ENCODE results near the gene DHRS3.
"Not testable (repeated sequence)": the region's sequence is repeated elsewhere in the genome, so short reads cannot be mapped to it uniquely, and the experiment has no call there.

DHRS3 gene

GRCh38 chr1:12539320-12539704 lies 78.7 kb downstream of the DHRS3 start:
- DNase-seq (ENCODE audit: low read depth): no peak

GRCh38 chr1:12538536-12538935 lies 79.5 kb downstream of the DHRS3 start:
- not testable (repeated sequence) for DNase-seq (ENCODE audit: low read depth)

- no peak for DNase-seq (ENCODE audit: low read depth)
Observed at GRCh38 chr1:12537906-12538461, 80.0 kb downstream of the DHRS3 start.

DNA sequence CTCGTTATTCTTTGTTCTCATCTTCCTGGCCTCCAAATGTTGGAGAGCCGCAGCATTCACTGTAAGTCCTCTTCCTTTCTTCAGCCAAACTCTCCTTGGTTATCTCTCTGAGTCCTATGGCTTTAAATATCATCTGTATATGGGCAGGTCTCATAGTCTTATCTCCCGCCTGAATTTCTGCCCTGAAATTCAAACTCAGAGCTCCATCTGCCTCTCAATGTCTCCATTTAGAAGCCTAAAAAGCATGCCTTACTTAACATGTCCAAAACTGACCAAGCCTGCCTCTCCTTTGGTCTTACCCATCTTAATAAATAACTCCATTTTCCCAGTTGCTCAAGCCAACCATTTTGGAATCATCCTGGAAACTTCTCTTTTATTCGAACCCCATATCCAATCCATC lies 80.7 kb downstream of the DHRS3 start:
- no peak for DNase-seq (ENCODE audit: low read depth)

DNA sequence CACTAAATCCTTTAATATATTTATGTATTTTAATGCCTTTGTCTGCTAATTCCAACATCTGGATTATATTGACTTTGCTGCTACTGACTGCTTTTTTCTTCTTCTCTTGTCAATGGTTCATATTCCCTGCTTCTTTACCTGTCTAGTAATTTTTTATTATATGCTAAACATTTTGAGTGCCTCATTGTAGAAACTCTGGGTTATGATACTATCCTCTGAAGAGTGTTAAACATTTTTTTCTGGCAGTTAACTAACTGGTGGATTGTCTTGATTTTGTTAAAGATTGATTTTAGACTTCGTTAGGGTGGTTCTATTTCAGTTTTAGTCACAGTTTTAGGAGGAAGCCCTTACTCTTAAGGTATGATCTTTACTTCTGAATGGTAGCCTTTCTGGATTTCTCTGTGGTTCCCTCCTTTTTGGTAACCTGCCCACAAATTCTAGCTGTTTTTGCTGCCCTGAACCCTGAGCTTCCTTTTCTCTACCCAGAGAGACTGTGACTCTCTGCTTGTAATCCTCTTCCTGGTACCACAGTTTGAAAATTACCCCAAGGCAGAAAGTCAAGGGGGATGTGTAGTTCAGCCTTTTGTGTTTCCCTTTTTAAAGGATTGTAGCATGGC lies 81.9 kb downstream of the DHRS3 start:
- no peak for DNase-seq (ENCODE audit: low read depth)

DNA sequence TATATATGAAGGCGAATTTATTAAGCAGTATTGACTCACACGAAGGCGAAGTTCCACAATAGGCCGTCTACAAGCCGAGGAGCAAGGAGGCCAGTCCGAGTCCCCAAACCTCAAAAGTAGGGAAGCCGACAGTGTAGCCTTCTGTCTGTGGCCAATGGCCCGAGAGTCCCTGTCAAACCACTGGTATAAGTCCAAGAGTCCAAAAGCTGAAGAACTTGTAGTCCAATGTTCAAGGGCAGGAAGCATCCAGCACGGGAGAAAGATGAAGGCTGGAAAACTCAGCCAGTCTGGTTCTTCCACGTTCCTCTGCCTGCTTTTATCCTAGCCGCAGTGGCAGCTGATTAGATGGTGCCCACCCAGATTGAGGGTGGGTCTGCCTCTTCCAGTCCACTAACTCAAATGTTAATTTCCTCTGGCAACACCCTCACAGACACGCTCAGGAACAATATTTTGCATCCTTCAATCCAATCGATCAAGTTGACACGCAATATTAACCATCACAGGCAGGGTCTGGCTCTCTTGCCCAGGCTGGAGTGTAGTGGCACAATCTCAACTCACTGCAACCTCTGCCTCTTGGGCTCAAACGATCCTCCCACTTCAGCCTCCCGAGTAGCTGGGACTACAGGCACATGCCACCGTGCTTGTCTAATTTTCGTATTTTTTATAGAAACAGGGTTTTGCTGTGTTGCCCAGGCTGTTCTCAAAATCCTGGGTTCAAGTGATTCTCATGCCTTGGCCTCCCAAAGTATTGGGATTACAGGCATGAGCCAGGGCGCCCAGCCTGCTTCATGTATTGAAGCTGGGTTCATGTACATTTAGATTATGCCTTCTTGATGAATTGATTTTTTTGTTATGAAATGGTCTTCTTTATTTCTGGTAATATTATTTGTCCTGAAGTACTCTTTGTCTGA lies 85.3 kb downstream of the DHRS3 start:
- no peak for DNase-seq (ENCODE audit: low read depth)

DNA sequence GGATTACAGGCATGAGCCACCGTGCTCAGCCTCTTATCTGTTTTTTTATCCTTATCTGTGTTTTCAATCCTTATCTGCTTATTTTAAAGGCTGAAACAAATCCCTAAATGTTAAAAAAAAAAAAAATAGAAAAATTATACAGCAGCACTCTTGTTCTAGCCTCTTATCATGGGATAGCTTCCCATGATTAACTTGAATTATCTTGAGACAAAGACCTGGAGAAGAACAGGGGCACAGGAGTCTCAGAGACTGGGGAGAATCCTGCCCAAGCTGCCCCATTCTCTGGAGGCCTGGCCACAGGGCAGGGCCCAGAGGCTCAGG lies 86.9 kb downstream of the DHRS3 start:
- no peak for DNase-seq (ENCODE audit: low read depth)

- DNase-seq (ENCODE audit: low read depth): no peak
Observed at GRCh38 chr1:12530462-12531178, 87.4 kb downstream of the DHRS3 start.

DNA sequence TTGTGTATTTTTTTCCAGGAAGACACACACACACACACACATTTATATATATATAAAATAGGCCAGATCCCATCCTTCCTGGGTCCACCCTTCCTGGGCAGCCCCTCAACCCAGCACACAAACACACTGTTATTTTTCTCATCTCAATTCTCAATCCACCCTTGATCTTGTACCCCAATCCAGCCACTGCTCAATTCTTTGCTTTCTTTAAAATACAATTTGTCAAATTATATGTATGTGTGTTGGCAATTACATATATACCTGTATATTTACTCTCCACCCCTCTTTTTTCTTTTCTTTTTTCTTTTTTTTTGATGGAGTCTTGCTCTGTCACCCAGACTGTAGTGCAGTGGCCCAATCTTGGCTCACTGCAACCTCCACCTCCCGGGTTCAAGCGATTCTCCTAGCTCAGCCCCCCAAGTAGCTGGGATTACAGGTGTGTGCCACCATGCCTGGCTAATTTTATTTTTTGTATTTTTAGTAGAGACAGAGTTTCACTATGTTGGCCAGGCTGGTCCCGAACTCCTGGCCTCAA lies 88.3 kb downstream of the DHRS3 start:
- no peak for DNase-seq (ENCODE audit: low read depth)

GRCh38 chr1:12528021-12528852 lies 89.8 kb downstream of the DHRS3 start:
- DNase-seq (ENCODE audit: low read depth): peak; percentile 67

GRCh38 chr1:12527564-12527963 lies 90.4 kb downstream of the DHRS3 start:
- DNase-seq (ENCODE audit: low read depth): no peak

- no peak for DNase-seq (ENCODE audit: low read depth)
Observed at GRCh38 chr1:12525311-12526181, 92.5 kb downstream of the DHRS3 start.

DNA sequence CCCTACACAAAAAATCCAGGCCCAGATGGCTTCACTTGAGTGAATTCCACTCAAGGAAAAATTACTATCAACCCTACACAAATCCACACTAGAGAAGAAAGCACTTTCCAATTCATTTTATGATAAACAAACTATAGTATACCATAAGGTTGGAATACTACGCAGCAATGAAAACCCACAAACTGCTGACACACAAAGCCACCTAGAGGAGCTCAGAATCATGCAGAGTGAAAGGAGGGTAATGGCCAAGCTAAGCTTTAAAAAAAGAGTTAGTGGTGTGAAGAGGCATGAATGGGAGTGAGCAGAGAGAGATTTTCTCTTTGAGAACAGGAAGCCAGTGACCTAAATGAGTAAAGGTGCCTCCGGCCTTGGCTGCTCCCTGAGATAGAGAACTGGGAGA lies 93.7 kb downstream of the DHRS3 start:
- no peak for DNase-seq (ENCODE audit: low read depth)

GRCh38 chr1:12522780-12523179 lies 95.2 kb downstream of the DHRS3 start:
- DNase-seq (ENCODE audit: low read depth): not testable (repeated sequence)

DNA sequence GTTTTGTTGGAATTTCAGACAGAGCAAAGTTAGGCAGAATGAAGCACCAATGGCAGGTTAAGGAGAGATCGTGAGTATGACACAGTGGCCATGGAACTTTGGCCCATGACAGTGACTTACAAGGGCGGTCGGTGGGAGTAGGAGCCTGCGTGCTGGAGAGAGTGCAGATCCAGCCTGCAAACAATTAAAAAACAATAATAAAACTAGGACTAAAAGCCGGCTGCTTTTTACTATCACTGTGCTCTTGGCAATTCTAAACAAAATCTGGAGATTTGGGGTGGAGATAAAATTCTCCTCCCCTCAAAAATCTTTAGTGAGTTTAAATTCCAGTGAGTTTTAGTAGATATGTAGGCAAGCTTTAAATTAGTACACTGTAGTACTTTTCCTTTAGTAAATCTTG lies 96.9 kb downstream of the DHRS3 start:
- no peak for DNase-seq (ENCODE audit: low read depth)

DNA sequence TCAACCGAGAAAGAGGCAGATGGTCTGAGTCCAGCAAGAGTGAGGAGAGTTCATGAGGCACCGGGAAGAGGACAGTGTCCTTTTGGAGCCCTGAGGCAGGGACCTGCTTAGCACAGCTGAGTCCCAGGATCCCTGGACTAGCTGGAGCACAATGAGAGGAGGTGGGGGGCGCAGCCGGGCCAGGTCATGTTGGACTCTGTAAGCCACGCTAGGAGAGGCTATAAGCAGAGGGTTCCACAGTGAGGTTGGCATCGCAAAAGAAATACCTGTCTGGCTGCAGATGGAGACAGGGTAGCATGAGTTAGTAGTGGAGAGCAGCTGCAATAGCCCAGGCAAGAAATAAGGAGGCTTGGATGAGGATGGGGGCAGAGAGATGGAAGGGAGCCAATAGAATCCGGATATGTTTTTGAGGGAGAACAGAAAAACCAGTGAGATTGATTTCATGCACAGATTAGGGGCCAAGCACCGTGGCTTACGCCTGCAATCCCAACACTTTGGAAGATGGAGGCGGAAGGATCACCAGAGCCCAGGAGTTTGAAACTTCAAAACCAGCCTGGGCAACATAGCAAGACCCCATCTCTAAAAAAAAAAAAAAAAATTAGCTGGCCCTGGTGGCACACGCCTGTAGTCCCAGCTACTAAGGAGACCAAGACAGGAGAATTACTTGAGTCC lies 98.2 kb downstream of the DHRS3 start:
- DNase-seq (ENCODE audit: low read depth): no peak

DNA sequence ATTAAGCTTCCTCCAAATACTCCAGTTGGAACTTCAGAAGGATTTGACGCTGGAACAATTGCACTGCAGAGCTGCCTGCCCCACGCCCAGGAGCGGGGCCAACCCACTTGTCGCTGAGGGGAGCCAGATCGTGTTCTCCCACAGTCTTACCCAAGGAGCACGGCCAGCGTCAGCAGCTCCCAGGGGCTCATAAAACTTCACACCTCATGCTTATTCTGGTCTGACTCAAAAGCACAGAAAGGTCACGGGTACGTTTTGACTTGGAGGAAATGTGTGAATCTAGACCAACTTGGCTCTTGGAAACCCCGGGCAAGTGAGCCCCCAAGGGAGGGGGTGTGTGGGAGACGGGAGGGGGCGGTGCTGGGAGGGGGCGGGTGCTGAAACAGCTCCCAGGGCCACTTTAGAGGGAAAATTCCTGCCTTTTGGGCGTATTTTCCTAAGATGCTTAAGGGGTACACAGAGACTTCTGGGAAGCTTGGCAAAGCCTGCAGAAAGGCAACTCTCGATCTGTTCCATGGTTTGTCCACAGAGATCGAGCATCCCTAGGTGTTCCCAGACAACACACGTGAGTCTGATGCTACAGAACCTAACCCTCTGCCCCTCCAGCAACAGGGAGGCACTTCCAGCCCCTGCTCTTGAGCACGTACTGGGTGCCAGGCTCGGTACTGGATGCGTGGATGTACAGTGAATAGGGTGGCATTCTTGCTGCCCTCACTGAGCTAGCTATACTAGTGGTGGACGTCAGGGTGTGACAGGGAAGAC lies 98.9 kb downstream of the DHRS3 start:
- no peak for DNase-seq (ENCODE audit: low read depth)
